Measurements from ENCODE around the gene LSM12.
"Not testable (repeated sequence)": the region's sequence is repeated elsewhere in the genome, so short reads cannot be mapped to it uniquely, and the experiment has no call there.

Gene LSM12

GRCh38 chr17:43999024-43999423, 67.4 kb downstream of the LSM12 start:
- no peak for TF ChIP-seq CTCF (IDR thresholded peaks at IDR 0.05; ENCODE audit: extremely low read depth, insufficient read depth, missing control alignments)
- in situ Hi-C loops (cut with MboI; ENCODE audit: low pct_unique_long_range_greater_than_20kb, low sequenced_read_pairs, unreplicated experiment), result loop anchor here (10.0 kb wide), 1 partner anchor 54 kb away; the partner anchor contains the start of gene PPY

DNA sequence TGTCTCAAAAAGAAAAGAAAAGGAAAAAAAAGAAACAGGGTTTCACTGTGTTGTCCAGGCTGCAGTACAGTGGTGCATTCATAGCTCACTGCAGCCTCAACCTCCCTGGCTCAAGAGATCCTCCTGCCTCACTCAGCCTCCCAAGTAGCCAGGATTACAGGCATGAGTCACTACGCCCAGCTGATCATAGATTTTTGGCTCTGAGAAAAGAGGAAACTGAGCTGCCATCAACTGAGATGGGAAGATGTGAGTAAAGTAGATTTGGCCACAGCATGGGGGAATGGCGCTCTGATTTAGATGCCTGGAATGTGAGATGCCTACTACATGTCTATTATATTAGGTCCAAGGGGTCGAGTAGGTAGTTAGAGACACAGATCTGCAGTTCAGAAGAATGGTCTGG, 67.9 kb downstream of the LSM12 start:
- no peak for DNase-seq (ENCODE audit: low spot score)
- in situ Hi-C loops (cut with MboI; ENCODE audit: low pct_unique_long_range_greater_than_20kb, low sequenced_read_pairs, unreplicated experiment), result loop anchor here (10.0 kb wide), 1 partner anchor 54 kb away; the partner anchor contains the start of gene PPY
- TF ChIP-seq CTCF (IDR thresholded peaks at IDR 0.05; ENCODE audit: extremely low read depth, insufficient read depth, missing control alignments), result no peak

More at GRCh38 chr17:43999024-43999423, 67.4 kb downstream of the LSM12 start:
- no peak for DNase-seq (ENCODE audit: low spot score)

DNA sequence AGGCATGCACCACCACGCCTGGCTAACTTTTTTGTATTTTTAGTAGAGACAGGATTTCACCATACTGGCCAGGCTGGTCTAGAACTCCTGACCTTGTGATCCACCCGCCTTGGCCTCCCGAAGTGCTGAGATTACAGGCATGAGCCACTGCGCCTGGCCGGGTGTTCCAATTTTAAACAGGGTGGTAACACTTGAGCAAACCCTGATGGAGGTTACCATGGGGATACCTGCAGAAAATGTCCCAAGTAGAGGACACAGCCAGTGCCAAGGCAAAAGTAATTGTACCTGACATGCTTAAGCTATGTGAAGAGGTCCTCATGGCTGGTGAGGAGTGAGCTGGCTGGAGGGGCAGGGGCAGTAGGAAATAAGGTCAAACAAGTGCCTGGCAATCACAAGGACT, 69.3 kb downstream of the LSM12 start:
- in situ Hi-C loops (cut with MboI; ENCODE audit: low pct_unique_long_range_greater_than_20kb, low sequenced_read_pairs, unreplicated experiment), result loop anchor here (10.0 kb wide), 1 partner anchor 52 kb away; the partner anchor contains the start of gene PPY

DNA sequence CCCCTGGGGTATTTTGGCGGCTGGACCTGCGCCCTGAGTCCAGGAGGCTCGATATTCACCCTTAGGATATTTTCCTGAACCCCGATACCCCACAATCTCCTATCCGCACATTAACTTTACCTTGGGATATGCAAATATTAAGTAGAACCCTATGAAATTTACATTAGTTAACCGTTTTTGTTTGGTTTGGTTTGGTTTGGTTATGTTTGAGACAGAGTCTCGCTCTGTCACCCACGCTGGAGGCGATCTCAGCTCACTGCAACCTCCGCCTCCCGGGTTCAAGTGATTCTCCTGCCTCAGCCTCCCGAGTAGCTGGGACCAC, 71.4 kb downstream of the LSM12 start:
- TF ChIP-seq CTCF (IDR thresholded peaks at IDR 0.05; ENCODE audit: extremely low read depth, insufficient read depth, missing control alignments), result no peak
- in situ Hi-C loops (cut with MboI; ENCODE audit: low pct_unique_long_range_greater_than_20kb, low sequenced_read_pairs, unreplicated experiment), result loop anchor here (10.0 kb wide), 1 partner anchor 50 kb away; the partner anchor contains the start of gene PPY
- no peak for DNase-seq (ENCODE audit: low spot score)

More for the DNA sequence above, 69.3 kb downstream of the LSM12 start:
- not testable (repeated sequence) for DNase-seq (ENCODE audit: low spot score)

DNA sequence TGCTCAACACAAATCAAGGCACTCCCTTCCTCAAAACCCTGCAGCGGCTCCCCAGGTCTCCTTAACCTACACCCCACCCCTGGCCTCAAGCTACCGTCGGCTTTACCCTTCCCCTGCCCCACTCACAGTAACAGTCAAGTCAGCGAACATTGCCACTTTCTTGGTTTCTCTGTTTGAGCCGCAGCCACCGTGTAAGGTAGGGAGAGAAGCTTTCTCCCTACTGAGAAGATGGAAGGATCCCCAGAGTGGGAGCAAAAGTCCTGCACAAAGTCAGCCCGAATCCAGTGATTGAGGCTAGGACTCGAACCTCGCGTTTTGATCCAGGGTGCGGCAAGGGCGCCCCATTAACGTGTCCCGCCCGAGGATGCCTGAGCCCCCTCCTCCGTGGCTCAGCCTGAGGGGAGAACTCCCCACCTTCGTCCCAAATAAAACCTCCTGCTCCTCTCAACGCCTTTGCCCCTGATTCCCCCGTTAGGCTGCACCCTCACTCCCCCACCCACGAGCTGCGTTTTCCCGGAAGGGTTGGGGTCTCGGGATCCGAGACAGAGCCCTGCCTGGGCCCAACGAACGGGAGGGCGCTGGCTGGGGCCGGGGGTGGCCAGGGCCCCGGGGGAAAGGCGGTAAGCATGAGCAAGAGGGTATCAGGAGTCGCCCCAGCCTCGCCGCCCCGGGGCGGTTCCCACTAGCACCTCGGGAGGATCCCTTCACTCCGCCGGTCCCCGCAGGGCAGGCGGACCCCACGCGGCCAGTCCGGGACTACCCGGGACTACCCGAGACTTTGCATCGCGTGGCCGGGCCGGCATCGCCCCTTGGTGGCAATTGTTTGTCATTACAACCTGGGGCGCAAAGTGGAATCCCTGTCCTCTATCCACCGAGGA, 72.0 kb downstream of the LSM12 start:
- in situ Hi-C loops (cut with MboI; ENCODE audit: low pct_unique_long_range_greater_than_20kb, low sequenced_read_pairs, unreplicated experiment), result loop anchor here (10.0 kb wide), 1 partner anchor 50 kb away; the partner anchor contains the start of gene PPY
- DNase-seq (ENCODE audit: low spot score), result peak; percentile 77
- TF ChIP-seq CTCF (IDR thresholded peaks at IDR 0.05; ENCODE audit: extremely low read depth, insufficient read depth, missing control alignments), result peak; percentile 82

DNA sequence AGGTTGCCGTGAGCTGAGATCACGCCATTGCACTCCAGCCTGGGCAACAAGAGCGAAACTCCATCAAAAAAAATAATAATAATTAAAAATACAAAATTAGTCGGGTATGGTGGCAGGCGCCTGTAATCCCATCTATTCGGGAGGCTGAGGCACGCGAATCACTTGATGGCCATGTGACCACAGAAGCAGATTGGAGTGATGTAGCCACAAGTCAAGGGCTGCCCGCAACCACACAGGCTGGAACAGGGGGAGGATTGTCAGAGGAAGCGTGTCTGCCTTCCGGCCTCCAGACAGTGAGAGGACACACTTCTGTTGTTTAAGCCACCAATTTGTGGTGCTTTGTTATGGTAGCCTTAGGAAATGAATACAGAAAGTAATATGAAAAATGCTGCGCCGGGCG, 73.8 kb downstream of the LSM12 start:
- no peak for DNase-seq (ENCODE audit: low spot score)
- TF ChIP-seq CTCF (IDR thresholded peaks at IDR 0.05; ENCODE audit: extremely low read depth, insufficient read depth, missing control alignments), result no peak
- in situ Hi-C loops (cut with MboI; ENCODE audit: low pct_unique_long_range_greater_than_20kb, low sequenced_read_pairs, unreplicated experiment), result loop anchor here (10.0 kb wide), 1 partner anchor 48 kb away; the partner anchor contains the start of gene PPY

DNA sequence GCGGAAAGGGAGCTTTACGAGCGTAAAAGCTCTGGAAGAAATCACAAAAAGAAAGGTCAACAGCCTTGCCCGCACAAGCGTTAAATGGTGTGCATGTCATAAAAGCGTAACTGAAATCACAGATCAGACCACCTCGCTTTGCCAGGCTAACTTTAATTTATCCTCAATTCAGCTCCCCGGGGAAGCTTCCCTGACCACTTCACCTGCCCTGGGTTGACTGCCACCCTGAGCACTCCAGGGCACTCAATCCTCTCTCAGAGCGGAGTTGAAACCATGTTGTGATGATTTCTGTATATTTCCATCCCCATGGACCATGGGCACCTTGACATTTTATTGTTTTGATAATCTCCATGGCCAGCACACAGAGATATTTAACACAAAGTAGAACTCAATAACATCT, 78.2 kb downstream of the LSM12 start:
- TF ChIP-seq CTCF (IDR thresholded peaks at IDR 0.05; ENCODE audit: extremely low read depth, insufficient read depth, missing control alignments), result no peak
- in situ Hi-C loops (cut with MboI; ENCODE audit: low pct_unique_long_range_greater_than_20kb, low sequenced_read_pairs, unreplicated experiment), result no loop called here
- no peak for DNase-seq (ENCODE audit: low spot score)

Measured in GM13977 (cell line).